Fibroblast of villous mesenchyme (primary cell): ENCODE measurements around the gene PPOX. TPM values are rescaled to one million over a fixed set of nuclear protein-coding genes. Genes with fewer than 3 reads are reported as not detected.

Experiments used
- DNase-seq: peaks from one replicate; pipeline ENCODE4 v3.0.0-alpha.2; 2010; ENCODE audit warnings: low read depth
- H3K4me3 ChIP-seq: 2 replicates; pipeline ENCODE4 v1.5.1; 2011; ENCODE audit warnings: low read depth, mild to moderate bottlenecking, low read length
- total RNA-seq: library from RNA; depleted of rRNA; stranded (reverse); fragments of >200 nt; gene quantifications from 2 replicates; pipeline ENCODE4 v1.2.3, GENCODE V29; 2012
- TF ChIP-seq, protein P1 (sequence below): IDR thresholded peaks from 2 replicates; pipeline ENCODE4 v1.5.1; 2012; ENCODE audit warnings: low read depth, mild to moderate bottlenecking, low read length; ENCODE audit not compliant: insufficient read depth

Gene PPOX
- total RNA-seq, 1 donor: 10.4 TPM

DNA sequence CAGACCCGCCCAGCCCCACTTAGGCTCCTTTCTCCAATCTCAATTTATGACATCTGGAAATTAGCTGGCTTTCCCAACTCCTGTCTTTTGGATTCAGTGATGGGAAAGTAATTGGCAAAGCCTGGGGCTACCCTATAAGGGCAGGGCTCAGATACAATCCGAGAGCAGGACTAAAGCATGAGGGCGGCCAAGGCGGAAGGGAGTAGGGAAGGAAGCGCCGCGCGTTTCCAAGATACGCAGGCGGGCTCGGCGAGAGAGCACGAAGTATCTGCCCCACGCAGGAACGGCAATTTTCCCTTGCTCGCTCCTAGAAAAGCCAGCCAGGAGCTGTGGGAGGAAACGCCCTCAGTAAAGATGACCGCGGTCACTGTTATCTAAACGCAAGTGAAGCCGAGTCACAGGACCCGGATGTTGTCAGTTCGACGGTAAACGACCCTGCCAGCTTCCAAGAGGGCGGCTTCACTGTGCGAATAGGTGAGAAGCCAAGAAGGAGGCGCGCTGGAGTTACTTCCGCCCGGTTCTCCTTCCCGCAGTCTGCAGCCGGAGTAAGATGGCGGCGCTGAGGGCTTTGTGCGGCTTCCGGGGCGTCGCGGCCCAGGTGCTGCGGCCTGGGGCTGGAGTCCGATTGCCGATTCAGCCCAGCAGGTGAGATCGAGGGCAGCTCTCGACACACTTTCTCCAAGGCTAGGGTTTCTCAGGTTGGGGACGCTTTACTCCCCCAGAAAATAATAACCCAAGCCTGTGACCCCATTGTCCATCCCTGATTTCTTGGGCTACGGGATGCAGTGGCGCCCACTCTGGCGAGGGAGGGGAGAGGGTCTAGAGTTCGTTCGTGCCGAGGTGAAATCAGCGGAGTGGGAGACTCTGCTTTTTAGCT lies 35.8 kb downstream of the PPOX start, which contains the start of gene NDUFS2:
TSS of gene NDUFS2 (plus strand) at position 532 of the 877 bp plus-strand sequence. CDS start at position 551, 19 bp downstream.
- TF ChIP-seq, protein P1, sequence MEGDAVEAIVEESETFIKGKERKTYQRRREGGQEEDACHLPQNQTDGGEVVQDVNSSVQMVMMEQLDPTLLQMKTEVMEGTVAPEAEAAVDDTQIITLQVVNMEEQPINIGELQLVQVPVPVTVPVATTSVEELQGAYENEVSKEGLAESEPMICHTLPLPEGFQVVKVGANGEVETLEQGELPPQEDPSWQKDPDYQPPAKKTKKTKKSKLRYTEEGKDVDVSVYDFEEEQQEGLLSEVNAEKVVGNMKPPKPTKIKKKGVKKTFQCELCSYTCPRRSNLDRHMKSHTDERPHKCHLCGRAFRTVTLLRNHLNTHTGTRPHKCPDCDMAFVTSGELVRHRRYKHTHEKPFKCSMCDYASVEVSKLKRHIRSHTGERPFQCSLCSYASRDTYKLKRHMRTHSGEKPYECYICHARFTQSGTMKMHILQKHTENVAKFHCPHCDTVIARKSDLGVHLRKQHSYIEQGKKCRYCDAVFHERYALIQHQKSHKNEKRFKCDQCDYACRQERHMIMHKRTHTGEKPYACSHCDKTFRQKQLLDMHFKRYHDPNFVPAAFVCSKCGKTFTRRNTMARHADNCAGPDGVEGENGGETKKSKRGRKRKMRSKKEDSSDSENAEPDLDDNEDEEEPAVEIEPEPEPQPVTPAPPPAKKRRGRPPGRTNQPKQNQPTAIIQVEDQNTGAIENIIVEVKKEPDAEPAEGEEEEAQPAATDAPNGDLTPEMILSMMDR: peak; percentile 36
- peak; percentile 100 for DNase-seq
- H3K4me3 ChIP-seq: peak within 1 kb of the TSS; percentile 96

DNA sequence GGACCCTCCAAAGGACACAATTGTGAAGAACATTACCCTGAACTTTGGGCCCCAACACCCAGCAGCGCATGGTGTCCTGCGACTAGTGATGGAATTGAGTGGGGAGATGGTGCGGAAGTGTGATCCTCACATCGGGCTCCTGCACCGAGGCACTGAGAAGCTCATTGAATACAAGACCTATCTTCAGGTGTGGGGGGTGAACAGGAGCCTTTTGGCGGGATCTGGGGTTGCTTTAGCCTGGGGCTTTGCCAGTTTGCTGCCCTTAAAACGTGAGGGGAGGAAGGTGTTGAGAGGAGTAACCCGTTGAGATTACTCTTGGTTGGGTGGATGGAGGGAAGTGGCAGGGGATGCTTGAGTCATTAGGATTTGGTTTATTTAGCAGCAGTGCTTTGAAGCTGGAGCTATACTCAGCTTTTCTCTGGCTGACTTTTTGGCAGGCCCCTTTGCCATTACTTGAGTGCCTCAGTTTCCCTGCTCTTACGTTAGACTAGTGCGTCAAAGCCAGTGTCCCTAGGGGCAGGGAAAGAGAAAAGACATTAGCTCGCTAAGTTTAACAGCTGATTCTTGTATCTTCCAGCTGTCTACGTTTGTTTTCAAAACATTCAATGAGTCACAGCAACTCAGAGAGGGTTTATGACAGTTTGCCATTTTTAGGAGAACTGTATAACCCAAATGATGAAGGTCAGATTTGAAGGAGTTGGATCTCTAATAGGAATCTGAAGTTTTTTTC lies 40.4 kb downstream of the PPOX start:
- DNase-seq: peak; percentile 94

DNA sequence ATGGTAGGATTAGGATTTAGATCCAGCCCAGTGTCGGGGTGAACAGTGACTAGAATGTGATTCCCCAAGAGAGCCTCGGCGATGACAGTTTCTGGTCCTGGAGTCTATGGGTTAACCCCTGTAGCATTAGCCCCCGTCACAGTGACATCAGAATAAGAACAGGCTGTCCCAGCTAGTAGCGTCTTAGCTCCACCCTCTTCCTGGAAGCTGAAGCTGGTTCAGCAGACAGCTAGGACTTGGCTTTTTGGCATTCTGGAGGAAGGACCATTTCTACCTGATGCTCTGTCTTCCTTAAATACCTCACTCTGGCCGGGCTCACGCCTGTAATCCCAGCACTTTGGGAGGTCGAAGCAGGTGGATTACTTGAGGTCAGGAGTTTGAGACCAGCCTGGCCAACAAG lies 40.9 kb downstream of the PPOX start:
- TF ChIP-seq, protein P1: no peak
- peak overlapping the region; percentile 19 for H3K4me3 ChIP-seq
- peak; percentile 98 for DNase-seq

More for the DNA sequence above, 40.4 kb downstream of the PPOX start:
- TF ChIP-seq, protein P1: no peak
- peak overlapping the region; percentile 19 for H3K4me3 ChIP-seq

DNA sequence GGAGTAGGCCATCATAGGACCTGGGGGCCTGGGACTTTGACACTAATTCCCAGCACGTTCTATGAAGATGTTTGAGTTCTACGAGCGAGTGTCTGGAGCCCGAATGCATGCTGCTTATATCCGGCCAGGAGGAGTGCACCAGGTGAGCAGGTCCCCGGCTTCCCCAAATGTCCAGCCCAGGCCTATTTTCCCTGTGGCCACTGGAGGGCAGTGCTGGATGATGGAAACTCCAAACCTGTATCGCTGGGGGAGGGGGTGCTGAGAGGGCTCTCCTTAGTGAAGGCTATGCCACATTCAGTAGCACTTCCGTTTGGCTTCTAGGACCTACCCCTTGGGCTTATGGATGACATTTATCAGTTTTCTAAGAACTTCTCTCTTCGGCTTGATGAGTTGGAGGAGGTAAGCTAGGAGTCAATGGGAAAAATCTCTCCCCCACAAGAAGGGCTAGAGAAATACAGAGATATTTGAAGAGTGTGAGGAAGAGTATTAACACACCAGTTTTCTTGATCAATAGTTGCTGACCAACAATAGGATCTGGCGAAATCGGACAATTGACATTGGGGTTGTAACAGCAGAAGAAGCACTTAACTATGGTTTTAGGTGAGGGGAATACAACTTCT lies 43.7 kb downstream of the PPOX start:
- TF ChIP-seq, protein P1: peak; percentile 96
- peak; percentile 81 for DNase-seq
- H3K4me3 ChIP-seq: no peak overlapping the region

DNA sequence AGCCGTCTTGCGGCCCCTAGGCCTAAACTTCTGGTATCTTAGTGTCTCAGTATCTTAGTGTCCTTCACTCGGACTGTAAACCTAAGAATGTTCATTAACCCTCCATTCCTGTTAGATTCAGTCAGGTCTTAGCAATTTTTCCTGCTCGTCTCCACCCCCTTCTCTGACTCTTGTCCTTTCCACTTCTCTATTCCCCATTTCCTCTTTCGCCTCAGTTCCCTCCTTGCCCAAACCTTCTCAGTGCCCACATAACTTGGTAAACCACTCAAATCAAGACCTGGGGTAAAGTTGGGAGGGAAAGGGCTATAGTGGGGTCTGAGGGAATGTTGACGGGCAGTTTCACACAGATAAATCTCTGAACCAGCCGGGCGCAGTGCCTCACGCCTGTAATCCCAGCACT lies 48.1 kb downstream of the PPOX start:
- H3K4me3 ChIP-seq: no peak overlapping the region
- no peak for DNase-seq
- TF ChIP-seq, protein P1: no peak

DNA sequence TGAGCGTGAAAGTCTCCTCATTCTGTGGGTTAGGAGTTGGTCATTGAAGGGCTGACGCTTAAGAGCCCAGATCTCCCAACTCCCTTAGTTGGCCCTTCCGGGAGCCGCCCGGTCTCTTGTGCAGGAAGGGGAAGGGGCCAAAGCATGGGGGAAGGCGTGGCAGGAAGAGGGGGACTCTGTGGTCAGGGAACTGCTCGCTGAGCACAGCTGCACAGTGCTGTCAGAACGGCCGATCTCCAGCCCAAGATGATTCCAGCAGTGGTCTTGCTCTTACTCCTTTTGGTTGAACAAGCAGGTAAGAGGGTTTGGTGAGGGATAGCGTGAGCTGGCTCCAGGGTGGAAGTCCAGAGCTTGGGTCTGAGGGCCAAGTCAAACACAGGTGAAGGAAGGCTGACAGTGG lies 48.9 kb downstream of the PPOX start, which contains the start of gene FCER1G:
TSS of gene FCER1G (plus strand) at position 220 of the 400 bp plus-strand sequence. CDS start at position 247, 27 bp downstream.
- no peak for DNase-seq
- TF ChIP-seq, protein P1: no peak
- H3K4me3 ChIP-seq: no peak within 1 kb of the TSS
